Stomach smooth muscle (tissue), 2 donors: Measurements from ENCODE around the gene STK24.
"Not testable (repeated sequence)": the region's sequence is repeated elsewhere in the genome, so short reads cannot be mapped to it uniquely, and the experiment has no call there.

Experiments used
- H3K27ac ChIP-seq: one replicate; pipeline ENCODE4 v1.7.0; 2013; ENCODE audit warnings: mild to moderate bottlenecking, low read length, inconsistent platforms
- H3K27me3 ChIP-seq, 2 donors: one replicate each; pipeline ENCODE4 v1.7.0; 2013; ENCODE audit warnings: low read length in 2 of 2; ENCODE audit not compliant: insufficient read depth in 2 of 2, control insufficient read depth in 1 of 2
- H3K36me3 ChIP-seq, 2 donors: one replicate each; pipeline ENCODE4 v1.7.0; 2013; ENCODE audit warnings: low read length in 2 of 2; ENCODE audit not compliant: control insufficient read depth in 2 of 2, insufficient read depth in 2 of 2
- H3K4me1 ChIP-seq: one replicate; pipeline ENCODE4 v1.7.0; 2013; ENCODE audit warnings: low read length; ENCODE audit not compliant: control insufficient read depth, insufficient read depth
- H3K4me3 ChIP-seq, 2 donors: one replicate each; pipeline ENCODE4 v1.7.0; 2013; ENCODE audit warnings: low read length in 2 of 2
- H3K9ac ChIP-seq, 2 donors: one replicate each; pipeline ENCODE4 v1.7.0; 2013; ENCODE audit warnings: low read length in 2 of 2, mild to moderate bottlenecking in 1 of 2
- H3K9me3 ChIP-seq, 2 donors: one replicate each; pipeline ENCODE4 v1.7.0; 2013; ENCODE audit warnings: low read length in 2 of 2; ENCODE audit not compliant: control insufficient read depth in 2 of 2
- donor health status: healthy.
- donor health status: Pancreatic carcinoma.

STK24 gene

DNA sequence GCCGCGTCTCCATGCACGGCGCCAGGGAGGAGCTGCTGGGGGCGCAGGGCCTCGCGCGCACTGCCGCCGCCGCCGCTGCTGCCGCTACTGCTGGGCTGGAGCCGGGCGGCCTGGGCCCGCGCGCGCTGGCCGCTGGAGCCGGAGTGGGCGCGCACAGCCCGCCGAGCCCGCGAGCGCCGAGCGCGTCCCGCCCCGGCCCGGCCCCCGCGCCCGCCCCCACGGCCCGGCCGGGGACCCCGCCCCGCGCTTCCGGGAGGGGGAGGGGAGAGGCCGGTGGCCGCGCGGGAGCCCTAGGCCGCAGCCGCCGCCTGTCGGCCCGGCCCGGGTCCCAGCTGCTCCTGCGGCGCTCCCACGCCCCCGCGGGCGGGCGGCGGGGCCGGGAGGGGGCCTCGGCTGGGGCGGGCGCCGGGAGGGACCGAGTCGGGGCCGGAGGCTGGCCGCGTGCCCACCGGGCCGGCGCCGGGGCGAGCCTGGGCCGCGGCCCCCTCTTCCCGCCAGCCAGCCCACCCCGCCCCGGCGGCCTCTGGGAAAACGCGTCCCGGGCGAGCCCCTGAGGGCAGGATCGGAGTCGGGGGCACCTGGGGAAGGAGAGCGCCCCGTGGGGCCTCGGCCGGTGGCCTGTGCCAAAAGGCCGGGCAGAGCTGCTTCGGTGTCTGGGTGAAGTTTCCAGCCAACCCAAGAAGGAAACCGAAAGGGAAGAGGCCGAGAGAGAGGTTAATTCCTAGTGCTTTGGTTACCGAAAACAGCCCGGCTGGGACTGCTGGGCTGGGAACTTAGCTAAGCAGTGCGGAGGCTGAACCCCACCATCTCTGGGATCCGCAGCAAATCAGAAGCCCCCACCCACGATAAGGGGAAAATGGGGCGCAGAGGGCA is at the start of gene STK24:
STK24 (minus strand) TSS at position 145 of the 873 bp plus-strand sequence. CDS start 321 bp downstream, outside the sequence.
- Histone ChIP-seq H3K4me1 (peaks cover 26% of the 10 kb centered on the region), H3K9me3 (no peaks in the 10 kb centered on the region), H3K4me3 (peak within 1 kb of the TSS; percentile 85 to 86), H3K9ac (peak within 1 kb of the TSS; percentile 88 to 95), H3K27ac (peak within 1 kb of the TSS; percentile 91), H3K36me3 (no peaks in the 10 kb centered on the region), H3K27me3 (no peaks in the 10 kb centered on the region)

DNA sequence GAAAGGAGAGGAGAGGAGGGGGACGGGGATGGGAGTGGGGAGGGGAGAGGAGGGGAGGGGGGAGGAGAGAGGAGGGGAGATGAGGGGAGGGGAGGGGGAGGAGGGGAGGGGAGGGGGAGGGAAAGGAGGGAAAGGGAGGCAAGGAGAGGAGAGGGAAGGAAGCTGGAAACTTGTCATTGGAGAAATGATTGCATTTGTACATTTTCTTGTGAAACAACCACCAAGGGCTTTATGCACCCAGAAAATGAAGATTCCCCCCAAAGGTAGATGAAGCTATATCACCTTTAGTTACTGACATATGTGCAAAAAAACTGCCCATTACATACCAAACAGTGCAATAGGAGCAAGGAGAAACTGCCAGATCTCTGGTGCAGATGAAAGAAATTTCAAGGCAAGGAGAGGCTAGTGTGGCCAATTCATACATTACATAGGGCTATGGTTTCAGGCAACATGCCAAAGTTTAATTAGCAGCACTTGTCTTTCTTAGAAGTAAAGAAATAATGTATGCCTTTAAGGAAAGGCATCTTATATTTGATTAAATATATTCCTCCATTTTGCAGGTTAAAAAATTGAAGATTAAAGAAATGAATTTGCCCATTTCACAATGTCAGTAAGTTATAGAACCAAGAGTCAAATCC is 49.5 kb upstream of the STK24 start:
- Histone ChIP-seq H3K4me3 (no peak overlapping the region), H3K9me3 (no peaks in the 10 kb centered on the region), H3K27ac (no peak overlapping the region), H3K9ac (no peak overlapping the region), H3K27me3 (no peaks in the 10 kb centered on the region), H3K4me1 (peaks cover 8% of the 10 kb centered on the region), H3K36me3 (no peaks in the 10 kb centered on the region)

DNA sequence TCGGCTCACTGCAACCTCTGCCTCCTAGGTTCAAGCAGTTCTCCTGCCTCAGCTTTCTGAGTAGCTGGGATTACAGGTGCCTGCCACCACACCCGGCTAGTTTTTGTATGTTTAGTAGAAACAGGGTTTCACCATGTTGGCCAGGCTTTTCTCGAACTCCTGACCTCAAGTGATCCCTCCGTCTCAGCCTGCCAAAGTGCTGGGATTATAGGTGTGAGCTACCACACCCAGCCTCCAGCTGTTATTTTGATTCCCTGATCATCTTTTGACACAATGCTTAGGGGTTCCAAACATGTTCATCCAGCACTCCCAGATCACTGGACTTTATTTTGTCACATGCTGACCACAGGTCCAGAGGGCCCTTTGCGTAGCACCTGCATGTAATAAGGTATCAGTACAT is 47.7 kb upstream of the STK24 start:
- H3K9me3 ChIP-seq, H3K9ac ChIP-seq, H3K4me3 ChIP-seq, H3K27ac ChIP-seq, H3K4me1 ChIP-seq, H3K27me3 ChIP-seq, H3K36me3 ChIP-seq: not testable (repeated sequence)

DNA sequence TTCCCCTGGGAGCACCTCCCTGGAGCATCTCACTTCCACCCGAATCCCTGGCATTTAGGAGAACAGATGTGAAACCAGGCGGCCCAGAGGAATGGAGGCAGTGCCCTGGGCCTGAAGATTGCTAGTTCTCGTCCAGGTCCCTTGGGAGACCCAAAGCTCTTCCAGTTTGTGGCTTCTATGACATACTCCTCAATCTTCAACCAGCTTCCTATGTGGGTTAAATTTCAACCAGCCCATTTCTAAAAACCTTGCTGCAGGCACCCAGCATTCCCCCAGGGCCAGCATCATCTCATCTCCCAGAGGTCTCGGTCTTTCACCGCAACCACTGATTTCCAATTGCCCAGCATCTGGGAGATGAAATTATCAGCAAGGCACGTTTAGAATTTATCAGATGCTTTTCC is 46.0 kb upstream of the STK24 start:
- no peaks in the 10 kb centered on the region for H3K27me3 ChIP-seq
- H3K4me3 ChIP-seq = no peak overlapping the region
- H3K4me1 ChIP-seq = peaks cover 8% of the 10 kb centered on the region
- H3K9me3 ChIP-seq = no peaks in the 10 kb centered on the region
- no peaks in the 10 kb centered on the region for H3K36me3 ChIP-seq
- no peak overlapping the region for H3K27ac ChIP-seq
- H3K9ac ChIP-seq = no peak overlapping the region

DNA sequence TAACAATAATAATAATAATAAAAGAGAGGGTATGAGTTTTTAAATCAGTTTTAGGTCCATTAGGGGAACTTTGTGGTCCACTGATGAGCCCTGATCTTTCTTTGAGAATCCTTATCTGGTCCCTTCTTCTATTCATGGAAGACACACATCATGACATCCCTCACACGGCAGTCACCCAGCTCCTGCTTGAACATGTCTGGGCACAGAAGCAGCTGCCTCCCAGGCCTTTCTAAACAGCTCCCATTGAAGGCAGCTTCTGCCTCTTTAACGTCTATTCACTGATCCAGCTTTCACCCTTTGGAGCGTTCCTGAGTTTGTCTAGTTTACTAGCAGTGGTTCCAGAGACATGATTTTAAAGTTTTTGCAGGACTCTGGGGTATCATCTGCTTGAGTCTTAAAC is 42.6 kb upstream of the STK24 start:
- H3K9me3 ChIP-seq = no peaks in the 10 kb centered on the region
- no peak overlapping the region for H3K27ac ChIP-seq
- H3K9ac ChIP-seq = no peak overlapping the region
- no peak overlapping the region for H3K4me3 ChIP-seq
- H3K27me3 ChIP-seq = no peaks in the 10 kb centered on the region
- no peaks in the 10 kb centered on the region for H3K36me3 ChIP-seq
- H3K4me1 ChIP-seq = peaks cover 4% of the 10 kb centered on the region

DNA sequence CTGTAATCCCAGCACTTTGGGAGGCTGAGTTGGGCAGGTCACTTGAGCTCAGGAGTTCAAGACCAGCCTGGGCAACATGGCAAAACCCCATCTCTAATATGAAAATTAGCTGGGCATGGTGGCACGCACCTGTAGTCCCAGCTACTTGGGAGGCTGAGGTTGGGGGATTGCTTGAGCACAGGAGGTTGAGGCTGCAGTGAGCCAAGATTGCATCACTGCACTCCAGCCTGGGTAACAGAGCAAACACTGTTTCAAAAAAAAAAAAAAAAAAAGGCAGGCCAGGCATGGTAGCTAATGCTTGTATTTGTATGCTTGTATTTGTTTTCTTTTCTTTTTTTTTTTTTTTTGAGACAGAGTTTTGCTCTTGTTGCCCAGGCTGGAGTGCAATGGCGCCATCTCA is 38.7 kb upstream of the STK24 start:
- H3K4me3 ChIP-seq, H3K27ac ChIP-seq, H3K9me3 ChIP-seq, H3K9ac ChIP-seq, H3K27me3 ChIP-seq, H3K4me1 ChIP-seq, H3K36me3 ChIP-seq: not testable (repeated sequence)

DNA sequence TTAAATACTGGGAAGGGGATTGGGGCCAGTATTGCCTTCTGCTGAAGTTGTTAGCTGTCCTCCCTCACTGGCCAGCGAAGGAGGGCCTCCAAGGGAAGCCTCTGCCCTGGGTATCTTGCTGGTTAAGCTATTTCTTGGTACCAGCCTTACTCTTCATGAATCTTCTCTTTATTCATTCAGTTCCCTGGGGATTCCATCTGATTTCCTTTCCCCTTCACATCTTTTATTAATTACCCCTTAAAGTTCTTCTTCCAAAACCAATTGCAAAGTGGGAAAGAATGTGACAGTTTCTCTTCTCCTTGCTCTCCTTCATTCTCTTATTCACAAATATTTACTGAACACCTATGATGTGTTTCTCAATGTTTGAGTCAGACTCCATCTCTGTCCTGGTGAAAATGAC is 36.7 kb upstream of the STK24 start:
- Histone ChIP-seq H3K27ac (no peak overlapping the region), H3K36me3 (no peaks in the 10 kb centered on the region), H3K9ac (no peak overlapping the region), H3K9me3 (no peaks in the 10 kb centered on the region), H3K27me3 (no peaks in the 10 kb centered on the region), H3K4me1 (no peaks in the 10 kb centered on the region), H3K4me3 (no peak overlapping the region)

DNA sequence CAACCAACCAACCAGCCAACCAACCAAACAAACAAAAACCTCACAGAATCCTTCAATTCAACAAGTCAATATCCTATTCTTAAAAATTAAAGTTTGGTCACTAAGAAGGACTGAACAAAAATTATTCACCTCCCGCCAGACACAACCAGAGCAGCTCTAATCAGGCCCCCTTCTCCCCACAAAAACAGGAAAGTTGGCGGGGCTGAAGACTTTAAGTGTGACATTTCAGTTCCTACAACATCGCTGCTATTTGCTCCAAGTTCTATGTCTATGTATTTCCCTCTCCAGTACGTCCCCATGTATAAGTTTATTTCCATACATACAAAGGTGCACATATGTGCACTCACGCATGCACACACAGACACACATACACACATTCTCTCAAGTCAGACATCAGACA is 32.8 kb upstream of the STK24 start:
- Histone ChIP-seq H3K27ac (no peak overlapping the region), H3K36me3 (no peaks in the 10 kb centered on the region), H3K27me3 (no peaks in the 10 kb centered on the region), H3K9me3 (no peaks in the 10 kb centered on the region), H3K9ac (no peak overlapping the region), H3K4me3 (no peak overlapping the region), H3K4me1 (no peaks in the 10 kb centered on the region)

DNA sequence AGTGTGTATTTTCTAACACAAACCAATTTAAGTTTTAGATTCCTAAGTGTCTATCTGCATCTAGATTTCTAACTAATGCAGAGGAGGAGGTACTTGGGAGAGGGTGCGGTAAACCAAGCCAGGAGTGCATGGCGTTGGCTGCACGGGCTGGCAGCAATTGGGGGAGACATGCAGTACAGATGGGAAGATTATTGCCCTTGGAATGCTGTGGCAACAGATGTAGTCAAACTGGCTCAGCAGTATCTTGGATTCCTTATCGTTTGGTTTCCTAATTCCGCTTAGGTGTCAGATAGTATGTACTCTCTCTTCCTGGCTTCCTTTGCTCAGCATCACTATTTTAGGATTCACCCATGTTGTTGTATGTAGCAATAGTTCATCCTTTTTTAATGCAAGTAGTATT is 29.4 kb upstream of the STK24 start:
- no peaks in the 10 kb centered on the region for H3K27me3 ChIP-seq
- no peaks in the 10 kb centered on the region for H3K4me1 ChIP-seq
- no peak overlapping the region for H3K4me3 ChIP-seq
- no peak overlapping the region for H3K27ac ChIP-seq
- H3K9me3 ChIP-seq = no peaks in the 10 kb centered on the region
- no peaks in the 10 kb centered on the region for H3K36me3 ChIP-seq
- H3K9ac ChIP-seq = no peak overlapping the region

DNA sequence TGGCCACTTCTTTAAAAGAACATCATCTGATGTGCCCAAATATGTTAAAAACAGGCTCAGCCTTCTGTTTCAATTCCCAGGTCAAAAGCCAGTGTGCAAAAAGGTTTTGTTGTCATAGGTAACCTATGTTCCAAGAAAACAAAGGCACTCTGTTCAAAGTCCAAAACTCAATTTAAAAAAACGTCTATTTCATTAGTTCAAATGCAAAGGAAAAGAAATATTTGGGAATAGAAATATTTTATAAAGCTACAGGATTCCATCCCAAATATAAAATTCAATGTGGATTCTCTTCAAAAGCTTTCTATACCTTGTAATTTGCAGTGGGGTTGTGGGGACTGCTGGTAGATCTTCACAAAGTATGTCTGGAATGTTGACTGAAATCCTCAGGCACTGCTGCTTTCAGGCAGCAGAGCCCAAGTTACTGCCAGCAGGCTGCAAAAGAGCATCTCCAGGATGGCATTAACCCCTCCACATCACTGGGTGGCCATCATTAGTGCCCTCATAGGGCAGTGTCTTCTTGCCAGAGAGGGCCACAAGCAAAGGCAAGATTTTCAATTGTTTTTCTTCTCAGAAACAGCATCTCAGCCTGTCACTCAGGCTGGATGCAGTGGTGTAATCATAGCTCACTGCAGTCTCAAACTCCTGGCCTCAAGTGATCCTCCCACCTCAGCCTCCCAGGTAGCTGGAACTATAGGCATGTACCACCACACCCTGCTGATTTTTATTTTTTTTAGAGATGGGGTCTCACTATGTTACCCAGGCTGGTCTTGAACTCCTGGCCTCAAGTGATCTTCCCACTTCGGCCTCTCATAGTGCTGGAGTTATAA is 22.8 kb upstream of the STK24 start:
- H3K27ac ChIP-seq = no peak overlapping the region
- no peak overlapping the region for H3K9ac ChIP-seq
- H3K36me3 ChIP-seq = no peaks in the 10 kb centered on the region

More for the DNA sequence above, 22.8 kb upstream of the STK24 start:
- Histone ChIP-seq H3K4me3 (no peak overlapping the region), H3K9me3 (no peaks in the 10 kb centered on the region), H3K27me3 (no peaks in the 10 kb centered on the region), H3K4me1 (no peaks in the 10 kb centered on the region)
